Suprapubic skin (tissue), 4 donors: ENCODE measurements around the gene ANKRD40CL. TPM values are rescaled to one million over a fixed set of nuclear protein-coding genes. Genes with fewer than 3 reads are reported as not detected.

Experiments
- DNase-seq, 2 donors: peaks; one replicate each; pipeline ENCODE4 v3.0.0-alpha.2; 2019; ENCODE audit warnings: low spot score in 2 of 2
- H3K27ac ChIP-seq: fragments of 200-600 bp; sonication (generic); one replicate; pipeline ENCODE4 v1.5.1; 2019
- H3K27me3 ChIP-seq: fragments of 200-600 bp; sonication (generic); one replicate; pipeline ENCODE4 v1.5.1; 2019
- H3K36me3 ChIP-seq: fragments of 200-600 bp; sonication (generic); one replicate; pipeline ENCODE4 v1.5.1; 2019
- H3K4me1 ChIP-seq: fragments of 200-600 bp; sonication (generic); one replicate; pipeline ENCODE4 v1.5.1; 2019
- H3K4me3 ChIP-seq: fragments of 200-600 bp; sonication (generic); one replicate; pipeline ENCODE4 v1.5.1; 2019; ENCODE audit warnings: mild to moderate bottlenecking
- H3K9me3 ChIP-seq: fragments of 200-600 bp; sonication (generic); one replicate; pipeline ENCODE4 v1.5.1; 2019
- CTCF ChIP-seq, 2 donors: fragments of 200-600 bp in 1 of 2; fragments of 450-650 bp in 1 of 2; sonication (generic) in 1 of 2; IDR thresholded peaks; one replicate each; pipeline ENCODE4 v1.5.1; 2016 to 2019; ENCODE audit warnings: antibody characterized with exemption in 2 of 2, mild to moderate bottlenecking in 1 of 2, moderate library complexity in 1 of 2
- EP300 ChIP-seq: sonication (generic); formaldehyde crosslinking; IDR thresholded peaks from one replicate; pipeline ENCODE4 v1.6.1; 2017; ENCODE audit warnings: antibody characterized with exemption
- POLR2A ChIP-seq, 2 donors: fragments of 450-650 bp; IDR thresholded peaks; one replicate each; pipeline ENCODE4 v1.6.1; 2017; ENCODE audit warnings: antibody characterized with exemption in 2 of 2, mild to moderate bottlenecking in 2 of 2, moderate library complexity in 2 of 2
- POLR2AphosphoS5 ChIP-seq, 3 donors: sonication (generic); formaldehyde crosslinking; IDR thresholded peaks; one replicate each; pipeline ENCODE4 v1.6.1; 2017; ENCODE audit warnings: antibody characterized with exemption in 3 of 3
- WGBS: methylation state at CpG from one replicate; pipeline ENCODE4 v1.1.5; 2018; 5-methylcytosine and 5-hydroxymethylcytosine counted together
- total RNA-seq, 4 donors: library from RNA; depleted of rRNA; stranded (reverse); fragments of >200 nt; gene quantifications; one replicate each; pipeline ENCODE4 v1.1.0, GENCODE V29; 2016

The ANKRD40CL gene
- total RNA-seq, 4 donors from 2014 or later: not detected

- Histone ChIP-seq H3K36me3 (no peaks in the 10 kb centered on the region), H3K9me3 (no peaks in the 10 kb centered on the region), H3K27me3 (no peaks in the 10 kb centered on the region), H3K4me3 (no peak overlapping the region), H3K4me1 (no peaks in the 10 kb centered on the region), H3K27ac (no peak overlapping the region)
- no peak for TF ChIP-seq POLR2AphosphoS5 (IDR thresholded peaks at IDR 0.05)
- no peak for TF ChIP-seq CTCF (IDR thresholded peaks at IDR 0.05)
- no peak for TF ChIP-seq POLR2A (IDR thresholded peaks at IDR 0.05)
- TF ChIP-seq EP300: no peak
- DNase-seq: peak; percentile 5 to 31
- 79% methylated on average over 3 of the region's 3 CpGs for WGBS
Measured at GRCh38 chr17:50775926-50776325, 8.6 kb upstream of the ANKRD40CL start.

GRCh38 chr17:50774225-50774803 is 7.0 kb upstream of the ANKRD40CL start:
- H3K4me1 ChIP-seq: no peaks in the 10 kb centered on the region
- no peak for TF ChIP-seq EP300
- no peak for TF ChIP-seq CTCF (IDR thresholded peaks at IDR 0.05)
- TF ChIP-seq POLR2AphosphoS5 (IDR thresholded peaks at IDR 0.05): no peak
- TF ChIP-seq POLR2A (IDR thresholded peaks at IDR 0.05): no peak
- peak in 1 of 2 donors; percentile 16 for DNase-seq
- no peak overlapping the region for H3K27ac ChIP-seq
- WGBS: 88% methylated on average over 7 of the region's 7 CpGs
- H3K36me3 ChIP-seq: no peaks in the 10 kb centered on the region
- no peaks in the 10 kb centered on the region for H3K27me3 ChIP-seq
- H3K4me3 ChIP-seq: no peak overlapping the region
- H3K9me3 ChIP-seq: no peaks in the 10 kb centered on the region

GRCh38 chr17:50771991-50772785 is 4.9 kb upstream of the ANKRD40CL start:
- DNase-seq: peak; percentile 7 to 20
- H3K27me3 ChIP-seq: no peaks in the 10 kb centered on the region
- no peak overlapping the region for H3K4me3 ChIP-seq
- no peak for TF ChIP-seq POLR2A (IDR thresholded peaks at IDR 0.05)
- TF ChIP-seq EP300: no peak
- TF ChIP-seq CTCF (IDR thresholded peaks at IDR 0.05): no peak
- no peak for TF ChIP-seq POLR2AphosphoS5 (IDR thresholded peaks at IDR 0.05)
- no peaks in the 10 kb centered on the region for H3K36me3 ChIP-seq
- peaks cover 3% of the 10 kb centered on the region for H3K4me1 ChIP-seq
- no peaks in the 10 kb centered on the region for H3K9me3 ChIP-seq
- WGBS: 81% methylated on average over 15 of the region's 15 CpGs
- no peak overlapping the region for H3K27ac ChIP-seq

GRCh38 chr17:50770346-50770745 is 3.0 kb upstream of the ANKRD40CL start:
- Histone ChIP-seq H3K27me3 (no peaks in the 10 kb centered on the region), H3K4me3 (no peak overlapping the region), H3K36me3 (no peaks in the 10 kb centered on the region), H3K9me3 (no peaks in the 10 kb centered on the region), H3K27ac (no peak overlapping the region), H3K4me1 (peaks cover 12% of the 10 kb centered on the region)
- TF ChIP-seq POLR2A (IDR thresholded peaks at IDR 0.05): no peak
- no peak for TF ChIP-seq EP300
- TF ChIP-seq POLR2AphosphoS5 (IDR thresholded peaks at IDR 0.05): no peak
- TF ChIP-seq CTCF (IDR thresholded peaks at IDR 0.05): no peak
- no peak for DNase-seq
- WGBS: 85% methylated on average over 2 of the region's 2 CpGs

- no peak for DNase-seq
- WGBS: 88% methylated on average over 8 of the region's 8 CpGs
- TF ChIP-seq POLR2A (IDR thresholded peaks at IDR 0.05) (no peak), CTCF (IDR thresholded peaks at IDR 0.05) (no peak), POLR2AphosphoS5 (IDR thresholded peaks at IDR 0.05) (no peak), EP300 (no peak)
Measured at GRCh38 chr17:50769884-50770283, 2.6 kb upstream of the ANKRD40CL start.

More at GRCh38 chr17:50769884-50770283, 2.6 kb upstream of the ANKRD40CL start:
- H3K36me3 ChIP-seq: no peaks in the 10 kb centered on the region
- peaks cover 16% of the 10 kb centered on the region for H3K4me1 ChIP-seq
- H3K4me3 ChIP-seq: no peak overlapping the region
- H3K27me3 ChIP-seq: no peaks in the 10 kb centered on the region
- no peaks in the 10 kb centered on the region for H3K9me3 ChIP-seq
- H3K27ac ChIP-seq: no peak overlapping the region
